ENCODE data around the gene SPATA31C2.

GRCh38 chr9:88178641-88179040, 40.4 kb upstream of the SPATA31C2 start:
- no peak for TF ChIP-seq CTCF (conservative IDR thresholded peaks at IDR 0.05 in 1 of 2, IDR thresholded peaks at IDR 0.05 in 1 of 2; ENCODE audit: low read depth in 1 of 2, low read length in 2 of 2)
- TF ChIP-seq EZH2 (IDR thresholded peaks at IDR 0.05; ENCODE audit: low read length, missing control alignments): no peak
